GM12801 (cell line): ENCODE results near the gene CALHM3.

Source experiments
- CTCF ChIP-seq: IDR thresholded peaks from one replicate; pipeline ENCODE4 v1.5.1; 2011; ENCODE audit warnings: control low read depth; ENCODE audit not compliant: insufficient read length; ENCODE audit errors: extremely low read depth

Gene CALHM3

DNA sequence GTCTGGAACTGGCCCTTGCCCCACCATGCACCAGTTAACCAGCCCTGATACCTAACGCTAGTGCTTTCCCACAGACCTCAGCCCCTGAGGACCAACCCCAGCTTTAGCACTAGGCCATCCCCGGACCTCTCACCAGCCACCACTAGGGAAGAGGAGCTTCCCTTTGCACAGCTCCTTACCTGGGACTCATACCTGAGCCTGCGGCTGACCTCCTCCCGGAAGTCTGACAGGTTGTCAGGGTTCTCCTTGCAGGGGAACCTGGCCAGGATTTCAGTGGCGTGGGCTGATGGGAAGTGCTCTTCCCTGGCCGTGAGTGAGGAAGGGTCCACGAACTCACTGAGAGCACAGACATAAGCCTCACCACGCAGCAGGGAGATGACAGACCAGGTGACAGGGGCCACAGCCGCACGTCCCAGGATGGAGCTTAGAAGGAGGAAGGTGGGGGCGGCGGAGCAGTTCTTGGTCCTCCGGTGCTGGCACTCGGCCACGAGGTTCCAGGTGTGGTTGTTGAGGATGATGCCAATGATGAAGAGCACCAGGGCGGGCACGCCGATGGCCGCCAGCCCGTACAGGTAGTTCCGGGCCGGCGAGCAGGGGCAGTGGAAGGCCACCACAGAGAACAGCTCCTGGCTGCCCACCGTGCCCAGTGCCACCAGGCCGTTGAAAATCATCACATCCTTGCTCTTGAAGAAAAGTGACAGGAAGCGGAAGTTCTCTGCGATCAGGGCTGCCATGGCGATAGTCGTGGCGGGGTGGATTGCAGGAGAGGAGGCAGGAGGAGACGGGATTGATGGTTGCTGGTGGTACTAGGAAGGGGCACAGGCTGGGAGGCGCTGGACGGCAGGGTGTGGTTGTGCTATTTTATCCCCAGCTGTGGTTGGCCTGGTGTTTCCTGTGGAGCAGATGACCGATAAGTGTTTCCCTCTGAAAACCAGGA lies 29.6 kb downstream of the CALHM3 start:
- no peak for TF ChIP-seq CTCF

DNA sequence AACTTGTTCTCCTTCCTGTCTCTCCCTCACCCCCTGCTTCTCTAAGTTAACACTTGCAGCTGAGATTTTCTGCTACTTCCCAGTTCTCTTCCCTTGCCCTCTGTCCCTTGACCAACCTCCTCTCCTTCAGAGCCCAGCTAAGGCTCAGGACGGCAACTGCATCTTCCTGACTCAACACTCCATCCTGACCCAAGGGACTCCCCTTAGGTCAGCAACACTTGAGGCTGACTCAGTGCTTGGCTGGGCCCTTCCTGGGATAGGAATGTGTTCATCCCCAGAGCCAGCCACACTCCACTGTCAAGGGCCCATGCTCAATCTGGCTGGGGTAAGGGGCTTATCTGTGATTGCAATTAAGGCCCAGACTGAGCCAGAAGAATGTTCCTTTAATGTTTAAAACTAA lies 30.3 kb downstream of the CALHM3 start:
- TF ChIP-seq CTCF: no peak

- no peak for TF ChIP-seq CTCF
These were observed 31.9 kb downstream of the CALHM3 start for GRCh38 chr10:103447187-103447586.

DNA sequence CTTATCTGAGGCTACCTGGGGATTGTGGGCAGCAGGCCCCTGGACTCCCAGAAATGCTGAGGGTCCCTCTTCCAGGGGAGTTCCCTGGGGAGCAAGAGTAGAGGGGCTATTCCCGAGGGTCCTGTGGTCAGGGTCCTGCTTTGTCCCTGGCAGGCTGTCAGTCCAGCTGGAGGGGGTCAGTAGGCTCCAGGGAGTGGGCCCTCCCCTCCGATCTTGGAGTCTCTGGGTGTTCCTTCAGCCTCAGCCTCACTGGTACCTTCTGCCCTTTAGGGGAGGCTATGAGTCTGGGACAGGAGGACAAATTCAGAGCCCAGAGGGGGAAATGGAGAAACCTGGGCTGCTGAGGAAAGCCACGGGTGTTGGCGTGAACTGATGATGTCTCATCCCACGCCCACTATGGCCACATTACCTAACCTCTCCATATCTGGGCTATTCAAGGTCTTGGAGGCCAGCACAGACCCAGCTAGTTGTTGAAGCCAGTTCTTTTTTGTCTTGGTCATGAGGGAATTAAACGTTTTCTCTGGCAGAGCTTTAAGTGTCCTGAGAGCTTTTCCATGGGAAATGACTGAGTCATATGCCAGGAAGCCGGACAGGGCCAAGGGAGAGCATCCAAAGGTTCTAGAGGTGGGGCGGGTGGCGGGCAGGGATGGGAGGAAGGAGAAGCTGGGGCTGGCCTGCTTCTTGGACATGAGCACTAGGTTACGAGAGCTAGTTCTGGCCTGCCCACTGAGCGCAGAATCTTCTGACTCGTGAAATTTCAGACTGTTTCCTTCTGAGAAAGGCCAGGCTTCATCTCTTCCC lies 33.1 kb downstream of the CALHM3 start:
- no peak for TF ChIP-seq CTCF

- no peak for TF ChIP-seq CTCF
These were observed 33.7 kb downstream of the CALHM3 start for GRCh38 chr10:103445366-103445765.

DNA sequence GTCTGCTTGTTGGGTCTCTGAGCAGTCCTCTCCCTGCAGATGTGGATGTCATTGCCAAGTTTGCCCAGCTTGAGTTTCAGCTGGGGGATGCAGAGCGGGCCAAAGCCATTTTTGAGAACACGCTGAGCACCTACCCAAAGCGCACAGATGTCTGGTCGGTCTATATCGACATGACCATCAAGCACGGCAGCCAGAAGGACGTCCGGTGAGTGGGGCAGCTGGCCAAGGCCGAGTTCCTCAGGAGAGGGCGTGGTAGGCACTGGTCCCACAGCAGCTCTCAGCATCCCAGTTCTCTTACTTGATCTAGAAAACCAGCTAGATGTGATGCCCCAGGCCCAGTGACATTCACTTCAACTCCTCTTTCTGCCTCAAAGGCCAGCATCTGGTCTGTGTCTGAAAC lies 34.6 kb downstream of the CALHM3 start:
- no peak for TF ChIP-seq CTCF

DNA sequence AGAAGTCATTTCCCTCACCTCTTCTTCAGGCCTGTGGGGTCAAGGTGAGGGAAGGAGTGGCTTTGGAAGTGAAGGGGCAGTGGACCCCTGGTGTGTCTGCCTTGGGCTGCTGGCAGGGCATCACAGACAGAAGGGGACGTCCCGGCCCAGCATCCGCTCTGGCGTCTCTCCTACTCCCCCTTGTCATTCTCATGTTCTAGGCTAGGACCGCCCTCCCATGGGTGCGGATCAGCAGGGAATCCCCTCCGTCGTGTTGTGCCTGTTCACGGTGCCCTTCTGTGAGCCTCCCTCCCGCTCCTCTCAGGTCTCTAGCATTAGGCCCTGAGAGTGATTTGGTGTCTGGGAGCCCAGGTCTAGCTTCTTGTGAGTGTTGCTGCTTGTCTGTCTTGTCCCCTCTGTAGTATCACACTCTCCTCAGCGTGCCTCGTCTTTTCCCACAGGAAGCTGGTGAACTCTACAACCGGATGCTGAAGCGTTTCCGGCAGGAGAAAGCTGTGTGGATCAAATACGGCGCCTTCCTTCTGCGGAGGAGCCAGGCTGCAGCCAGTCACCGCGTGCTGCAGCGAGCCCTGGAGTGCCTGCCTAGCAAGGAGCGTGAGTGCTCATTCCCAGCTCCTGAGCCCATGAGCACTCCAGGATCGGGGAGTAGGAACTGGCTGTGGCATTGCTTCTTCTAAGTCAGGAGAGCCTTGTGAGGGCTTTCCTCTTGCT lies 35.4 kb downstream of the CALHM3 start:
- no peak for TF ChIP-seq CTCF
